K562 (cell line): ENCODE measurements around the gene LMNB1. TPM values are rescaled to one million over a fixed set of nuclear protein-coding genes. Genes with fewer than 3 reads are reported as not detected.

Experiments used
- ARID1B ChIP-seq: fragments of 450-650 bp; IDR thresholded peaks from 2 replicates; pipeline ENCODE4 v1.6.1; 2016; ENCODE audit warnings: antibody characterized with exemption, mild to moderate bottlenecking, inconsistent platforms
- BCLAF1 ChIP-seq, 2 experiments: fragments of 450-650 bp in 1 of 2; IDR thresholded peaks; 2 replicates each; pipeline ENCODE4 v1.6.1; 2011 to 2017; ENCODE audit warnings: low read depth in 2 of 2, antibody characterized with exemption in 1 of 2, borderline replicate concordance in 1 of 2, low read length in 1 of 2, mild to moderate bottlenecking in 1 of 2, mixed read lengths in 1 of 2; ENCODE audit not compliant: control insufficient read depth in 1 of 2
- CREB3L1 ChIP-seq: fragments of 450-650 bp; IDR thresholded peaks from 2 replicates; pipeline ENCODE4 v1.6.1; 2014; ENCODE audit warnings: low read depth, mild to moderate bottlenecking, moderate library complexity, borderline replicate concordance
- EHMT2 ChIP-seq: fragments of 450-650 bp; IDR thresholded peaks from 2 replicates; pipeline ENCODE4 v1.6.1; 2018; ENCODE audit warnings: antibody characterized with exemption
- HMGXB4 ChIP-seq: sonication (generic); formaldehyde crosslinking; IDR thresholded peaks from 2 replicates; pipeline ENCODE4 v1.8.1; 2023; ENCODE audit warnings: mild to moderate bottlenecking, missing genetic modification reagents
- MYC ChIP-seq, 2 experiments: fragments of 250-450 bp in 1 of 2; sonication (Bioruptor Pico) in 1 of 2; IDR thresholded peaks; 2 replicates each; pipeline versions ENCODE4 v1.5.1 to v1.6.1; 2012 to 2021; ENCODE audit warnings: low read depth in 2 of 2, borderline replicate concordance in 1 of 2, improper control_type of control experiment in 1 of 2, low read length in 1 of 2, mild to moderate bottlenecking in 1 of 2, moderate library complexity in 1 of 2
- RREB1 ChIP-seq: fragments of 250-450 bp; sonication (Bioruptor Pico); IDR thresholded peaks from 2 replicates; pipeline ENCODE4 v1.4.0; 2020
- TAF9B ChIP-seq: fragments of 450-650 bp; IDR thresholded peaks from 2 replicates; pipeline ENCODE4 v1.6.1; 2018; ENCODE audit warnings: mild to moderate bottlenecking; ENCODE audit not compliant: partially characterized antibody
- ZC3H4 ChIP-seq: sonication (generic); formaldehyde crosslinking; IDR thresholded peaks from 2 replicates; pipeline ENCODE4 v1.9.0; 2021; ENCODE audit warnings: missing genetic modification reagents, borderline replicate concordance
- ZKSCAN8 ChIP-seq: fragments of 200-800 bp; sonication (Bioruptor generic); IDR thresholded peaks from 2 replicates; pipeline ENCODE4 v1.6.1; 2016; ENCODE audit warnings: missing genetic modification characterization, missing compliant biosample characterization
- polyA plus RNA-seq, 8 experiments: library from polyadenylated mRNA; depleted of rRNA in 4 of 8; stranded (reverse) in 5 of 8; unstranded in 3 of 8; fragments of >200 nt; fragmentation: Nextera tagmentation in 2 of 8; fragmentation: Illumina TruSeq in 1 of 8; extraction: Ambion mirVana in 2 of 8; extraction: Trizol in 1 of 8; gene quantifications; 2 replicates each; pipeline versions ENCODE4 v1.2.1 to v1.2.3, GENCODE V29; 2011 to 2014; ENCODE audit warnings: inconsistent platforms in 1 of 8, missing spikeins in 1 of 8
- total RNA-seq, 7 experiments: library from RNA; depleted of rRNA in 6 of 7; stranded (reverse); fragments of >200 nt in 6 of 7; fragmentation: Illumina TruSeq in 2 of 7; extraction: Trizol in 2 of 7; gene quantifications; 2 replicates each; pipeline versions ENCODE4 v1.2.1 to v1.2.3, GENCODE V29; 2011 to 2021; ENCODE audit warnings: low replicate concordance in 1 of 7

Gene LMNB1
- total and polyA plus RNA-seq, 9 of the 15 experiments (the other 6 are each of a cell fraction or from before 2014, with no cell fraction given), result 2.8 to 190 (median 131) TPM

- TF ChIP-seq BCLAF1 (IDR thresholded peaks at IDR 0.05; ENCODE audit: borderline replicate concordance in 1 of 2, control insufficient read depth in 1 of 2, low read depth in 2 of 2, low read length in 1 of 2) (no peak), ZKSCAN8 (no peak), ARID1B (peak; percentile 27; the same call in 1 of the 2 replicates), HMGXB4 (CRISPR knock-in tag) (peak; percentile 86; the same call in 1 of the 2 replicates), CREB3L1 (0 out of 2 replicates have a peak, but pooled peaks have one; percentile 18), RREB1 (CRISPR knock-in tag) (0 out of 2 replicates have a peak, but pooled peaks have one; percentile 55), ZC3H4 (CRISPR knock-in tag) (peak; percentile 98), EHMT2 (no peak), MYC (IDR thresholded peaks at IDR 0.05; ENCODE audit: low read depth, low read length) (no peak; the same call in none of the 2 replicates), MYC (CRISPR knock-in tag; IDR thresholded peaks at IDR 0.05; ENCODE audit: borderline replicate concordance, low read depth) (no peak; the same call in 1 of the 2 replicates), TAF9B (peak; percentile 24)
These were observed 480 bp downstream of the LMNB1 start (continued) for GRCh38 chr5:126777257-126777974.
